ENCODE data around the gene NCL.

- TF ChIP-seq, protein P1, sequence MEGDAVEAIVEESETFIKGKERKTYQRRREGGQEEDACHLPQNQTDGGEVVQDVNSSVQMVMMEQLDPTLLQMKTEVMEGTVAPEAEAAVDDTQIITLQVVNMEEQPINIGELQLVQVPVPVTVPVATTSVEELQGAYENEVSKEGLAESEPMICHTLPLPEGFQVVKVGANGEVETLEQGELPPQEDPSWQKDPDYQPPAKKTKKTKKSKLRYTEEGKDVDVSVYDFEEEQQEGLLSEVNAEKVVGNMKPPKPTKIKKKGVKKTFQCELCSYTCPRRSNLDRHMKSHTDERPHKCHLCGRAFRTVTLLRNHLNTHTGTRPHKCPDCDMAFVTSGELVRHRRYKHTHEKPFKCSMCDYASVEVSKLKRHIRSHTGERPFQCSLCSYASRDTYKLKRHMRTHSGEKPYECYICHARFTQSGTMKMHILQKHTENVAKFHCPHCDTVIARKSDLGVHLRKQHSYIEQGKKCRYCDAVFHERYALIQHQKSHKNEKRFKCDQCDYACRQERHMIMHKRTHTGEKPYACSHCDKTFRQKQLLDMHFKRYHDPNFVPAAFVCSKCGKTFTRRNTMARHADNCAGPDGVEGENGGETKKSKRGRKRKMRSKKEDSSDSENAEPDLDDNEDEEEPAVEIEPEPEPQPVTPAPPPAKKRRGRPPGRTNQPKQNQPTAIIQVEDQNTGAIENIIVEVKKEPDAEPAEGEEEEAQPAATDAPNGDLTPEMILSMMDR (IDR thresholded peaks at IDR 0.05), result no peak
- no peak for TF ChIP-seq POLR2A (IDR thresholded peaks at IDR 0.05)
These were observed 9.1 kb downstream of the NCL start for GRCh38 chr2:231455222-231455621.
